H1 (cell line): ENCODE data around the gene RASGRP1.

Experiments
- RAD21 ChIP-seq, 2 experiments: IDR thresholded peaks in 1 of 2; conservative IDR thresholded peaks in 1 of 2; 2 replicates each; pipeline ENCODE4 v1.6.1; 2011; ENCODE audit warnings: low read depth in 2 of 2, low read length in 2 of 2, improper control_type of control experiment in 1 of 2, inconsistent platforms in 1 of 2, mild to moderate bottlenecking in 1 of 2, moderate library complexity in 1 of 2
- TF ChIP-seq, protein P1 (sequence below), 3 experiments: IDR thresholded peaks; 1 replicate in 2 of 3; 2 replicates in 1 of 3; pipeline versions ENCODE4 v1.5.1 to v1.6.1; 2011; ENCODE audit warnings: low read length in 3 of 3, mild to moderate bottlenecking in 3 of 3, inconsistent platforms in 2 of 3, low read depth in 1 of 3, moderate library complexity in 1 of 3; ENCODE audit not compliant: insufficient read depth in 1 of 3; ENCODE audit errors: control extremely low read depth in 1 of 3

GRCh38 chr15:38499651-38500050 is 65.0 kb downstream of the RASGRP1 start:
- no peak for TF ChIP-seq RAD21 (IDR thresholded peaks at IDR 0.05 in 1 of 2, conservative IDR thresholded peaks at IDR 0.05 in 1 of 2; ENCODE audit: low read depth in 2 of 2, low read length in 2 of 2)
- TF ChIP-seq, protein P1, sequence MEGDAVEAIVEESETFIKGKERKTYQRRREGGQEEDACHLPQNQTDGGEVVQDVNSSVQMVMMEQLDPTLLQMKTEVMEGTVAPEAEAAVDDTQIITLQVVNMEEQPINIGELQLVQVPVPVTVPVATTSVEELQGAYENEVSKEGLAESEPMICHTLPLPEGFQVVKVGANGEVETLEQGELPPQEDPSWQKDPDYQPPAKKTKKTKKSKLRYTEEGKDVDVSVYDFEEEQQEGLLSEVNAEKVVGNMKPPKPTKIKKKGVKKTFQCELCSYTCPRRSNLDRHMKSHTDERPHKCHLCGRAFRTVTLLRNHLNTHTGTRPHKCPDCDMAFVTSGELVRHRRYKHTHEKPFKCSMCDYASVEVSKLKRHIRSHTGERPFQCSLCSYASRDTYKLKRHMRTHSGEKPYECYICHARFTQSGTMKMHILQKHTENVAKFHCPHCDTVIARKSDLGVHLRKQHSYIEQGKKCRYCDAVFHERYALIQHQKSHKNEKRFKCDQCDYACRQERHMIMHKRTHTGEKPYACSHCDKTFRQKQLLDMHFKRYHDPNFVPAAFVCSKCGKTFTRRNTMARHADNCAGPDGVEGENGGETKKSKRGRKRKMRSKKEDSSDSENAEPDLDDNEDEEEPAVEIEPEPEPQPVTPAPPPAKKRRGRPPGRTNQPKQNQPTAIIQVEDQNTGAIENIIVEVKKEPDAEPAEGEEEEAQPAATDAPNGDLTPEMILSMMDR (IDR thresholded peaks at IDR 0.05; ENCODE audit: control extremely low read depth in 1 of 3, insufficient read depth in 1 of 3, low read depth in 1 of 3, low read length in 3 of 3): no peak
